HEK293T (cell line): Measurements from ENCODE around the gene RDH14.

ENCODE experiments used
- ARNT ChIP-seq: fragments of 450-650 bp; IDR thresholded peaks from 2 replicates; pipeline ENCODE4 v1.6.1; 2017; ENCODE audit warnings: mild to moderate bottlenecking
- FOXA1 ChIP-seq: fragments of 450-650 bp; IDR thresholded peaks from 2 replicates; pipeline ENCODE4 v1.6.1; 2016; ENCODE audit warnings: mild to moderate bottlenecking
- FOXM1 ChIP-seq: fragments of 450-650 bp; IDR thresholded peaks from 2 replicates; pipeline ENCODE4 v1.6.1; 2017; ENCODE audit warnings: mild to moderate bottlenecking, borderline replicate concordance

DNA sequence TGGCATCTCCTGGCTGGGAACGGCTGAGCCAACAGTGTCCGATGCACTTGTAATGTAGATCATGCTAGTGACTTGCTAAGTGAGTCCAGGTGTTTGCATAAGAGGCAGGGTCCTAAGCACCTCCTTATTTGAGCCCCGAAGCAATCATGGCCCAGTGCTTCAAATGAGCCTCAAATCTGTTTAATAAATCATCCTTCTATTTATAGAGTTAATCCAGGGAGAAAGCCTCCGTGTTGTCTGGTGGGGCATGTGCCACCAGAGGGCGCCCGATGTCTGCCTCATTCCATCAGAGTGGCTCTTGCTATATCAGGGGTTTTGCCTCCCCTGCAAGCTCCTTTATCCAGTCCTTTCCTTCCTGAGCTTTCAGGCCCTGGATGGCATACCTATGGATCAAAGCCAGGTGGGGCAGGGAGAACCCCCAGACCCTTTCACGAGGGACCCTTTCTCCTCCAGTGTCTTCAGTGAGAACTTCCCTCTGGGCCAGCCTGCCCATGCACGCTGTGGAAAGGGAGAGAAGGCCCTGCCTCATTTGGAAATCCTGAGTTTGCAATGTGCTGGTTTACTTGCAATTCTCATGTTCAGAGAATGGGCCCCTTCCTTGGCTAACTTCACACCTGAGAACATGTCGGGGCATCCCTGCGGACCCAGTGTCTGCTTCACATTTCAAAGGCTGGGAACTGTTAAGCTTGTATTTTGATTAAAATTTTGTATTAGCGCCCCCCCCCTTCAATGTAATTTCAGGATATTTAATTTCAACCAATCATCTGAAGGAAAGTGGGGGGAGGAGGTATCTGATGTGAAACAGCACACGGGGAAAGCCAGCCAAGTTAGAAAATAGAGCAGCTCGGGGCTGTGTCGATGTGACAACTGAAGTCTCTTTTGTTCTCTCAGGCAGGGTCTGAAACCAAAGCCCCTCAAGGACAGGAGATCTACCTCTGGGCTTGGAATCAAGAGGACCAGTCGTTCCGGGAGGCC lies 39.7 kb downstream of the RDH14 start:
- TF ChIP-seq ARNT, result no peak
- no peak for TF ChIP-seq FOXA1
- no peak for TF ChIP-seq FOXM1
